Measurements from ENCODE around the gene MEMO1.

Gene MEMO1

DNA sequence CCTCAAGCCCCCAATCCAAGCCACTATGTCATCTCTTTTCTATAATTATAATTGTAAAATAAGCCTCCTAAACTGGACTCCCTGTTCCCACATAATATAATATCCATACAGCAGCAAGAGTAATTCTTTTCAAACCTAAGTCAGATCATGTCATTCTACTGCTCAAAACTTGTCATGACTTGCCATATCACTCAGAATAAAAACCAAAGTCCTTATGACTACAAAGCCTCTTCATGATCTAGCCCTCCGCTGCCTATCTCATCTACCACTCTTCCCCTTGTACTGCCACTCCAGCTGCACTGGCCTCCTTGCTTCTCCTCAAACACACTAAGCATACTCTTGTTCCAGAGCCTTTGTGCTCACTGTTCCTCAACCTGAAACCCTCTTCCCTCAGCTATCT is 69.9 kb downstream of the MEMO1 start:
- Histone ChIP-seq H3K27me3 (ENCODE audit: insufficient read depth, low read length) (no peaks in the 10 kb centered on the region), H3K4me1 (ENCODE audit: control insufficient read depth, insufficient read depth, low read length, unreplicated experiment) (peaks cover 8% of the 10 kb centered on the region), H3K4me3 (ENCODE audit: low read depth, low read length) (no peak overlapping the region), H3K36me3 (ENCODE audit: insufficient read depth, low read length) (peaks cover 3% of the 10 kb centered on the region; the same call in 1 of the 2 replicates), H3K27ac (ENCODE audit: low read depth, low read length) (no peak overlapping the region), H3K79me2 (ENCODE audit: control insufficient read depth, insufficient read depth, low read length, unreplicated experiment) (peaks cover 34% of the 10 kb centered on the region), H2AFZ (ENCODE audit: low read length, unreplicated experiment) (no peak overlapping the region)

DNA sequence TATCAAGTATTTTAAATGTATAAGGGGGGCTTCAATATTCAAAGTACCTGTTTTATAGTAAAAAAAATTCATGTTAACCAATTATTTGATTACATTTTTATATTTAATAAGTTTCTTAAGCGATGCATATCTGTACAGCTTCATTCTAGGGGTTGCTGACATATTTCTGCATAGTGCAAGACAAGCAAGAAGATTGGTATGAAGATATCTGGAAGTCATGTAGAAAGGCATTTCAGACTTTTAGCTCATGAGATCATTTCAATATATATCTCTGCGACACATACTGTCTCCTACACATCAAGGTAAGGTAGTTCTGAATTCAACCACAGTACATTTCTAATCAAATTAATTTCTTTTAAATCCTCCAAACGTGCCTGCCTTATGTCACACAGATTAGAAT is 73.1 kb downstream of the MEMO1 start:
- H3K36me3 ChIP-seq (ENCODE audit: insufficient read depth, low read length), result peaks cover 3% of the 10 kb centered on the region; the same call in 1 of the 2 replicates
- H3K27ac ChIP-seq (ENCODE audit: low read depth, low read length), result no peak overlapping the region
- no peak overlapping the region for H3K4me3 ChIP-seq (ENCODE audit: low read depth, low read length)
- no peaks in the 10 kb centered on the region for H3K4me1 ChIP-seq (ENCODE audit: control insufficient read depth, insufficient read depth, low read length, unreplicated experiment)
- H3K79me2 ChIP-seq (ENCODE audit: control insufficient read depth, insufficient read depth, low read length, unreplicated experiment), result peaks cover 22% of the 10 kb centered on the region
- H2AFZ ChIP-seq (ENCODE audit: low read length, unreplicated experiment), result no peak overlapping the region
- no peaks in the 10 kb centered on the region for H3K27me3 ChIP-seq (ENCODE audit: insufficient read depth, low read length)

DNA sequence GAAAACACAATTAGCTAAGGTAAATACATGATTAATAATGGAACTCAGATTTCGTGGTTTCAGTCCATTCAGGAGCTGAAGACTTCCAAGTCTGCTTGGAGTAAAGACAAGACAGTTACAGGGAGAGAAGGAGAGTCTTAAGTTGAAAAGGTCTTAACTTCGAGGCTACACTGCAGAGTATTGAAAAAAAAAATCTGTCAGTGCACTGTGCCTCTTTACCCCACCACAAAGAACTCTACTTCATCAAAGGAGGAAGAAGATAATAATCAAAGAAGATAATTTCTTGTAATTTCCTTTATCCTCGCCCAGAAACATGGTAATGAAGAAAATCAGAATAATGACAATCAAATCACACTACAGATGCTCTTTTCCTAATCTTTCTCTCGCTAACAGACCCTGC is 75.4 kb downstream of the MEMO1 start:
- no peaks in the 10 kb centered on the region for H3K4me1 ChIP-seq (ENCODE audit: control insufficient read depth, insufficient read depth, low read length, unreplicated experiment)
- no peaks in the 10 kb centered on the region for H3K36me3 ChIP-seq (ENCODE audit: insufficient read depth, low read length)
- H3K27ac ChIP-seq (ENCODE audit: low read depth, low read length), result no peak overlapping the region
- H2AFZ ChIP-seq (ENCODE audit: low read length, unreplicated experiment), result no peak overlapping the region
- H3K4me3 ChIP-seq (ENCODE audit: low read depth, low read length), result no peak overlapping the region
- no peaks in the 10 kb centered on the region for H3K27me3 ChIP-seq (ENCODE audit: insufficient read depth, low read length)
- peaks cover 20% of the 10 kb centered on the region for H3K79me2 ChIP-seq (ENCODE audit: control insufficient read depth, insufficient read depth, low read length, unreplicated experiment)

DNA sequence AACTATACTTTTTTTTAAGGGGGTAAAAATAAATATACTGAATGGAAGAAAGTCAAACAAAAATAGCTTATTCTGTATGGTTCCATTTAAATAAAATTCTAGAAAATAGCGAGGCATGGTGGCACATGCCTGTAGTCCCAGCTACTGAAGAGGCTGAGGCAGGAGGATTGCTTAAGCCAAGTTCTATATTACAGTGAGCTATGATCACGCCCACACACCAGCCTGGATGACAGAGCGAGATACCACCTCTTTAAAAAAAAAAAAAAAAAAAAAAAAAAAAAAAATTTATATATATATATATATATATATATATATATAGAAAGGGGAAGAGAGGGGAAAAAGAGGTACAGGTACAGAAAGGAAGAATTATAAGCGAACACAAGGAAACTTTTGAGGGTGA is 77.7 kb downstream of the MEMO1 start:
- peaks cover 17% of the 10 kb centered on the region for H3K79me2 ChIP-seq (ENCODE audit: control insufficient read depth, insufficient read depth, low read length, unreplicated experiment)

DNA sequence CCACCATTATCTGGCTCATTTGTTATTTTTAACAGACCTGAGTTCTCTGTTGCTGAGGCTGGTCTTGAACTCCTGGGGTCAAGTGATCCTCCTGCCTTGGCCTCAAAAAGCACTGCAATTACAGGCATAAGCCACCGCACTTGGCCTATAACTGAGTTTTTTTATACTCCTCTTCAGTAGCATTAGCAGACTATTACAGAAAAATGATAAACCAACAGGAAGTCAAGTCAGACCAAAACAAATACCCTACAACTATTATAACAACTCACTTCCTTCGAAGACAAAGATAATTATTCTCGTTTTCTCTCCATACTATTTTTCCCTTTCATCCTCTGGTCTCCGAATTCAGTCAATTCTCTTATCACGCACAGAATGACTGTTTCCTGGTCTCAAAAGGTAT is 78.2 kb downstream of the MEMO1 start:
- Histone ChIP-seq H3K4me3 (ENCODE audit: low read depth, low read length) (no peak overlapping the region), H3K27ac (ENCODE audit: low read depth, low read length) (no peak overlapping the region), H3K79me2 (ENCODE audit: control insufficient read depth, insufficient read depth, low read length, unreplicated experiment) (peaks cover 17% of the 10 kb centered on the region), H3K36me3 (ENCODE audit: insufficient read depth, low read length) (no peaks in the 10 kb centered on the region), H2AFZ (ENCODE audit: low read length, unreplicated experiment) (no peak overlapping the region), H3K27me3 (ENCODE audit: insufficient read depth, low read length) (no peaks in the 10 kb centered on the region), H3K4me1 (ENCODE audit: control insufficient read depth, insufficient read depth, low read length, unreplicated experiment) (no peaks in the 10 kb centered on the region)

More for the DNA sequence above, 77.7 kb downstream of the MEMO1 start:
- H2AFZ ChIP-seq (ENCODE audit: low read length, unreplicated experiment), result no peak overlapping the region
- no peak overlapping the region for H3K4me3 ChIP-seq (ENCODE audit: low read depth, low read length)
- H3K4me1 ChIP-seq (ENCODE audit: control insufficient read depth, insufficient read depth, low read length, unreplicated experiment), result no peaks in the 10 kb centered on the region
- H3K27ac ChIP-seq (ENCODE audit: low read depth, low read length), result no peak overlapping the region
- H3K36me3 ChIP-seq (ENCODE audit: insufficient read depth, low read length), result no peaks in the 10 kb centered on the region
- no peaks in the 10 kb centered on the region for H3K27me3 ChIP-seq (ENCODE audit: insufficient read depth, low read length)

DNA sequence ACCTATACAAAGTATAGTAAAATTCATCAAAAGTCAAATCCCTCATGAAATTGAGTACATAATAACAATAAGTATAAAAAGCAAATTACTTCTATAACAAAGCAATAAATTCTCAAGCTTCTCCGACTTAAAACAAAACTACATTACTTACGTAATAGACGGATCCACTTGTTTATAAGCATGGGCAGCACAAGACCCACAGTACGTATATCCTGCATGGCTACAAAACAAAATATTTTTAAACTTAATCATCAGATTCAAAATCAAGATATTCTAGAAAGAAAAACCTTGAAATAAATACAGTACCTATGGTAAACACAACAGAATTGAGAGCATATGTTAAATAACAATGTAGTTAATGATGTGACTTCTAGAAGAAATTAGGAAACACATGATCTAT is 78.9 kb downstream of the MEMO1 start:
- no peaks in the 10 kb centered on the region for H3K36me3 ChIP-seq (ENCODE audit: insufficient read depth, low read length)
- no peak overlapping the region for H3K4me3 ChIP-seq (ENCODE audit: low read depth, low read length)
- H3K4me1 ChIP-seq (ENCODE audit: control insufficient read depth, insufficient read depth, low read length, unreplicated experiment), result no peaks in the 10 kb centered on the region
- peaks cover 17% of the 10 kb centered on the region for H3K79me2 ChIP-seq (ENCODE audit: control insufficient read depth, insufficient read depth, low read length, unreplicated experiment)
- no peaks in the 10 kb centered on the region for H3K27me3 ChIP-seq (ENCODE audit: insufficient read depth, low read length)
- no peak overlapping the region for H2AFZ ChIP-seq (ENCODE audit: low read length, unreplicated experiment)
- no peak overlapping the region for H3K27ac ChIP-seq (ENCODE audit: low read depth, low read length)

DNA sequence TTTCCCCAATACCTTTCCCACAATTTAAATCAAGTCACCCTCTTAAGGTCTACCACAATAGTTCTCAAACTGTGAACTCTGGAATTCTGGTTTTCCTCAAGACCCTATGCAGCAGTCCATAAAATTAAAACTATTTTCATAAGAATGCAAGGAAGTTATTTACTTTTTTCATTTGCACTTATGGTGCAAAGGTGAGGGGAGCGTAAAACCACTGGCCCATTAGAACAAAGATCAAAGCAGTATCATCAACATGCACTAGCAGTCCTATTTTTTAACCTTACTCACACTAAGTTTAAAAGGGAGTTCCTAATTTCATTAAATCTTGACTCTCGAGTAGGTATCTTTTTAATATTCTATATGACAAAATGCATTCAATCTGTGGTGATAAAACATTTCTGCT is 85.3 kb downstream of the MEMO1 start:
- Histone ChIP-seq H3K27ac (ENCODE audit: low read depth, low read length) (no peak overlapping the region), H3K27me3 (ENCODE audit: insufficient read depth, low read length) (no peaks in the 10 kb centered on the region), H3K36me3 (ENCODE audit: insufficient read depth, low read length) (no peaks in the 10 kb centered on the region), H3K4me3 (ENCODE audit: low read depth, low read length) (no peak overlapping the region), H3K4me1 (ENCODE audit: control insufficient read depth, insufficient read depth, low read length, unreplicated experiment) (no peaks in the 10 kb centered on the region), H2AFZ (ENCODE audit: low read length, unreplicated experiment) (no peak overlapping the region), H3K79me2 (ENCODE audit: control insufficient read depth, insufficient read depth, low read length, unreplicated experiment) (no peaks in the 10 kb centered on the region)

DNA sequence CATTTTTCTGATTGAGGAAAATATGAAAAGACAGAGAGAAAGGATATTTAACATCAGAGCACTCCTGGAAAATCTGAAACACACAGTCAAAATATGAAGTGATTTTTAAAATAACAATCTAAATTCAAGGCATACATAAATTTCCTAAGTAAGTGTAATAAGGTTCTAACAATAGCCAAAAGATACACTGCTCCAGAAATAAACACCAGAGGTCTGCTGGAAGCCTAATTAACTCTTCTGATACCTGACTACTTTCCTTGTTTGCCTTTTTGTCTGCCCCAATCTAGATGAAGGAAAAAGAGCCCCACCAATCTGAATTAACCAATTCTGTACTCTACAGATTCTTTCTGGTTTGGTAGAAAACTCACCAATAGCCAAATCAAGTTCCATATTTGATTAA is 87.1 kb downstream of the MEMO1 start:
- no peak overlapping the region for H3K27ac ChIP-seq (ENCODE audit: low read depth, low read length)

DNA sequence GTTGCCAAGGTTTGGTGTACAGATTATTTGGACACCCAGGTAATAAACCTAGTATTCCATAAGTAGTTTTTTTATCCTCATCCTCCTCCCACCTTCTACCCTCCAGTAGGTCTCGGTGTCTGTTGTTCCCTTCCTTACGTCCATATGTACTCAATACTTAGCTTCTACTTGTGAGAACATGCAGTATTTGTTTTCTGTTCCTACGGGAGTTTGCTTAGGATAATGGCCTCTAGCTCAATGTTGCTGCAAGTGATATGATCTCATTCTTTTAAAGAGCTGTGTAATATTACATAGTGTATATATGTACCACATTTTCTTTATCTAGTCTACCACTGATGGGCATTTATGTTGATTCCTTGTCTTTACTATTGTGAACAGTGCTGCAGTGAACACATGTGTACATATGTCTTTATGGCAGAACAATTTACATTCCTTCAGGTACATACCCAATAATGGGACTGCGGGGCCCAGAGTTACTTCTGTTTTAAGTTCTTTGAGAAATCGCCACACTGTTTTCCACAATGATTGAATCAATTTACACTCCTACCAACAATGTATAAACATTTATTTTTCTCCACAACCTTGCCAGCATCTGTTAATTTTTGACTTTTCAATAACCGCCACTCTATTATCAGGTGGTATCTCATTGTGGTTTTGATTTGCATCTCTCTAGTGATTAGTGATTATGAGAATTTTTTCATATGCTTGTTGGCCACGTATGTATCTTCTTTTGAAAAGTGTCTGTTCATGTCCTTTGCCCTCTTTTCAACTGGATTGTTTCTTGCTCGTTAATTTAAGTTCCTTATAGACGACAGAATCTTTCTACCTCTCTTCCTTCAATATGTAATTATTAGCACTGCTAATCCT is 88.0 kb downstream of the MEMO1 start:
- no peaks in the 10 kb centered on the region for H3K27me3 ChIP-seq (ENCODE audit: insufficient read depth, low read length)
- no peaks in the 10 kb centered on the region for H3K4me1 ChIP-seq (ENCODE audit: control insufficient read depth, insufficient read depth, low read length, unreplicated experiment)
- no peak overlapping the region for H3K4me3 ChIP-seq (ENCODE audit: low read depth, low read length)
- H3K36me3 ChIP-seq (ENCODE audit: insufficient read depth, low read length), result no peaks in the 10 kb centered on the region
- no peak overlapping the region for H3K27ac ChIP-seq (ENCODE audit: low read depth, low read length)
- no peaks in the 10 kb centered on the region for H3K79me2 ChIP-seq (ENCODE audit: control insufficient read depth, insufficient read depth, low read length, unreplicated experiment)
- H2AFZ ChIP-seq (ENCODE audit: low read length, unreplicated experiment), result no peak overlapping the region

More for the DNA sequence above, 87.1 kb downstream of the MEMO1 start:
- Histone ChIP-seq H2AFZ (ENCODE audit: low read length, unreplicated experiment) (no peak overlapping the region), H3K4me1 (ENCODE audit: control insufficient read depth, insufficient read depth, low read length, unreplicated experiment) (no peaks in the 10 kb centered on the region), H3K79me2 (ENCODE audit: control insufficient read depth, insufficient read depth, low read length, unreplicated experiment) (no peaks in the 10 kb centered on the region), H3K27me3 (ENCODE audit: insufficient read depth, low read length) (no peaks in the 10 kb centered on the region), H3K4me3 (ENCODE audit: low read depth, low read length) (no peak overlapping the region), H3K36me3 (ENCODE audit: insufficient read depth, low read length) (no peaks in the 10 kb centered on the region)

DNA sequence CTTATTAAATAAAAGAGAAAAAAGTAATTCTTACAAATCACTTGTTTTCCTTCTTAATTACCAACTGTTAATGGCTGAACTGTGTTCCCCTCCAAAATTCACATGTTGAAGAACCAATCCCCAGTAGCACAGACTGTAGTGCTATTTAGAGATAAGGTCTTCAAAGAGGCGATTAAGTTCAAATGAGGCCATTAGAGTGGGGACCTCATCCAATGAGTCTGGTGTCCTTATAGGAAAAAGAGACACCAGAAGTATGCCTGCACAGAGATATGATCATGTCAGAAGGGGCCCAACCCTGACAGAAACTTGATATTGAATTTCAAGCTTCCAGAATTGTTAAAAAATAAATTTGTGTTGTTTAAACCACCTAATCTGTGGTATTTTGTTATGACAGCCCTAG is 89.8 kb downstream of the MEMO1 start:
- Histone ChIP-seq H3K36me3 (ENCODE audit: insufficient read depth, low read length) (no peaks in the 10 kb centered on the region; the same call in 1 of the 2 replicates), H3K27me3 (ENCODE audit: insufficient read depth, low read length) (no peaks in the 10 kb centered on the region), H2AFZ (ENCODE audit: low read length, unreplicated experiment) (no peak overlapping the region), H3K4me1 (ENCODE audit: control insufficient read depth, insufficient read depth, low read length, unreplicated experiment) (no peaks in the 10 kb centered on the region), H3K4me3 (ENCODE audit: low read depth, low read length) (no peak overlapping the region), H3K79me2 (ENCODE audit: control insufficient read depth, insufficient read depth, low read length, unreplicated experiment) (no peaks in the 10 kb centered on the region), H3K27ac (ENCODE audit: low read depth, low read length) (no peak overlapping the region)

DNA sequence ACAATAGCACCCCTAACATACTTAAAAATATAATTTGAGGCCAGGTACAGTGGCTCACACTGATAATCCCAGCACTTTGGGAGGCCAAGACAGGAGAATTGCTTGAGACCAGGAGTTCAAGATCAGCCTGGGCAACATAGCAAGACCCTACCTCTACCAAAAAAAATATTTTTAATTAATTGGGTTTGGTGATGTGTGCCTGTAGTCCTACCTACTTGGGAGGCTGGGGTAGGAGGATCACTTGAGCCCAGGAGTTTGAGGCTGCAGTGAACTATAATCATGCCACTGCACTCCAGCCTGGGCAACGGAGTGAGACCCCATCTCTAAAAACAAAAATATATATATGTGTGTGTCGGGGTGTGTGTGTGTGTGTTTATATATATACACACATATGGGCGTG is 91.3 kb downstream of the MEMO1 start:
- Histone ChIP-seq H3K27ac (ENCODE audit: low read depth, low read length) (no peak overlapping the region), H3K4me1 (ENCODE audit: control insufficient read depth, insufficient read depth, low read length, unreplicated experiment) (no peaks in the 10 kb centered on the region), H3K79me2 (ENCODE audit: control insufficient read depth, insufficient read depth, low read length, unreplicated experiment) (no peaks in the 10 kb centered on the region), H3K36me3 (ENCODE audit: insufficient read depth, low read length) (no peaks in the 10 kb centered on the region; the same call in 1 of the 2 replicates), H2AFZ (ENCODE audit: low read length, unreplicated experiment) (no peak overlapping the region), H3K4me3 (ENCODE audit: low read depth, low read length) (no peak overlapping the region), H3K27me3 (ENCODE audit: insufficient read depth, low read length) (no peaks in the 10 kb centered on the region)

All from ACC112 (cell line).